Daoy (cell line): ENCODE data around the gene ATG7. TPM values are rescaled to one million over a fixed set of nuclear protein-coding genes. Genes with fewer than 3 reads are reported as not detected.
"Not testable (repeated sequence)": the region's sequence is repeated elsewhere in the genome, so short reads cannot be mapped to it uniquely, and the experiment has no call there.

Source experiments
- DNase-seq: peaks from one replicate; pipeline ENCODE4 v3.0.0-alpha.2; 2015; ENCODE audit warnings: low read depth
- total RNA-seq: library from RNA; depleted of rRNA; stranded (reverse); fragments of >200 nt; shearing (Covaris generic); gene quantifications from 2 replicates; pipeline ENCODE4 v1.2.3, GENCODE V29; 2014

ATG7 gene
- total RNA-seq, 1 experiment from 2014 or later, result 51.6 TPM

GRCh38 chr3:11424277-11424676 lies 152.1 kb downstream of the ATG7 start:
- no peak for DNase-seq

GRCh38 chr3:11430207-11430606 lies 158.0 kb downstream of the ATG7 start:
- no peak for DNase-seq

- DNase-seq, result no peak
Measured at GRCh38 chr3:11430624-11431023, 158.4 kb downstream of the ATG7 start.

- DNase-seq, result no peak
Measured at GRCh38 chr3:11431319-11431718, 159.1 kb downstream of the ATG7 start.

GRCh38 chr3:11434017-11434526 lies 161.9 kb downstream of the ATG7 start:
- no peak for DNase-seq

DNA sequence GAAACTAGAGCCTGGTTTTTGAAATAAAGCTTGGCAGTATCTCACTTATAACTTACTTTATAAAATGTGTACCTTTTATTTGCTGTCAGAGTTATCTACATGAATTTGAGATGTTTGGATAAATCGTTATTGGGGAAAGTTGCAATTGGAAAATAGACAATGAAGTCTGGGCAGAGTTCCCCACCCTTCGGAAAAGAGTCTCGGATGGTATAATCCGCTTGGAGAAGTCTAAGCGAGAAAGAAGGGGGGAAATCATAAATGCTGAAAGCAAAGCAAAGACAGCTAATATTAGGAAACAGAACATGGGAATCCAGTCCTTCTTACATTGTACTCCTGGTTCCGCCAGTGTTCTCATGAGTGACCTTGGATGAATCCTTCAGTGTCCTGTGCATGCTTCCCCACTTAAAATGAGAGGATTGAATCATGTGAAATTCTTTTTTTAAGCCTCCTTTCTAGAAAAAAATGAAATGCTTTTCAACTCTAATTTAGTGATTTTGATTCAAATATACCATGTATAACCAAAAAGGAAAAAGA lies 162.4 kb downstream of the ATG7 start:
- no peak for DNase-seq

DNA sequence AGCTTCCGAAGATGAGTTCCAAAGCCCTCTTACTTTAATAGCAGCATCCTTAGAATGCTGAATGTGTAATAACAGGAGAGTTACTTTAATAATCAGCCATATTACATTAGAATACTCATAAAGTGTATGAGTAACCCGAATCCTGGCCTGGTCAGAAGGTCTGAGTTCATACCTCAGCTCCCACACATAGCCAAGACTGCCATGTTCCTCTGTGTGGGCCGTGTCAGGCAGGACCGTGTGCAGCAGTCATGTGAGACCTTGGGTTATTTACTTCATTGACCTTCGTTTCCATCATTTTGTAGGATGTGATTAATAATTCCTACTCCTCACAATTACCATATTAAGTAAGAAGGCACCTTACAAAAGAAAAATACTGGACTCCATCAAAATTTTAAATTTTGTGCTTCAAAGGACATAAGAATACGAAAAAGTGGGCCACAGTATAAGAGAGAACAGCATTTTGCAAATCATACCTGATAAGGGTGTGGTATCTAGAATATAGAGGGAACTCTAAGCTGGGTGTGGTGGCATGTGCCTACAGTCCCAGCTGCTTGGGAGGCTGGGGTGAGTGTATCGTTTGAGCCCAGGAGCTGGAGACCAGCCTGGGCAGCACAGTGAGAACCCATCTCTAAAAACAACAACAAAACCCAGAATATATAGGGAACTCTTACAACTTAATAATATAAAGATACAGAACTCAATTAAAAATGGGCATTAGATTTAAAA lies 163.4 kb downstream of the ATG7 start:
- DNase-seq, result no peak

DNA sequence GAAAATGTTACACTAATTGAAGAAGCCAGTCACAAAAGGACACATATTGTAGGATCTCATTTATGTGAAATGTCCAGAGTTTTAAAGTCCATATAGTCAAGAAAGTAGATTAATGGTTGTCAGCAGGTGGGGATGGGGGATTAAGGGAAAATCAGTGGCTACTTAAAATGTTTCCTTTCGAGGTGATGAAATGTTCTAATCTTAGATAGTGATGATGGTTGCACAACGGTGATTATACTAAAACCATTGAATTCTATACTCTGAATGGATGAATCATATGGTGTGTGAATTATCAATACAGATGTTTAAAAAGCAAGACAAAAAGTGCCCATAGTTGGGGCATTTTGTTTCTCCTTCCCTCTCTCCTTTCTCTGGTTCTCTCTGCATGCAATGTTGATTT lies 164.6 kb downstream of the ATG7 start:
- DNase-seq, result no peak

- DNase-seq, result no peak
Measured at GRCh38 chr3:11437506-11437905, 165.3 kb downstream of the ATG7 start.

DNA sequence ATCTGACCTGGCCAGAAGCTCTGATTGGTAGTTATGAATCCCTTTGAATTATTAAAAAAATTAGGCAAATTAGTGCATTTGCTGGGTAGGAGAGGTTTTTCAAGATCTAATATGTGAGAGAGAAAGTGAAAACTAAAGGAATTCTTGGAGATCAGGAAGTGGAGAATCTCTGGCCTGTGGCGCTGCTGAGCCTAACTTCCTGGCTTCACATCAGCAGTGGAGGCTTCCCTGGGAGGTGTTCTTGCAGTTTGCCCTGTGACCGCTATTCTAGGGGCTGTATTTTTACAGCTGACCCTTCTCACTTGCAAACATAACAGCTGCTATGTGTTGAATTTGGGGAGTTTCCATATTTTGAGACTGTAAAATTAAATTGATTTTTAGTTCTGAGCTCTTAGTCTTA lies 166.4 kb downstream of the ATG7 start:
- peak; percentile 6 for DNase-seq

DNA sequence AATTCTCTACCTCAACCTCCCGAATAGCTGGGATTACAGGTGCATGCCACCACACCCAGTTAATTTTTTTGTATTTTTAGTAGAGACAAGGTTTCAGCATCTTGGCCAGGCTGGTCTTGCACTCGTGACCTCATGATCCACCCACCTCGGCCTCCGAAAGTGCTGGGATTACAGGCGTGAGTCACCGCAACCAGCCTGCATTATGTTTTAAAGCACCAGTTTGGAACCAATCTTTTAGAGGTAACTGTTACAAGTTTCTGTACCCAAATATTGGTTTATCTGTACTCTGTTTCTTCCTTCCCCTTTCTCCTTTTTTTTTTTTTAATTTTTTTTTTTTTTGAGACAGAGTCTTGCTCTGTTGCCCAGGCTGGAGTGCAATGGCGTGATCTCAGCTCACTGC lies 169.1 kb downstream of the ATG7 start:
- DNase-seq, result not testable (repeated sequence)

DNA sequence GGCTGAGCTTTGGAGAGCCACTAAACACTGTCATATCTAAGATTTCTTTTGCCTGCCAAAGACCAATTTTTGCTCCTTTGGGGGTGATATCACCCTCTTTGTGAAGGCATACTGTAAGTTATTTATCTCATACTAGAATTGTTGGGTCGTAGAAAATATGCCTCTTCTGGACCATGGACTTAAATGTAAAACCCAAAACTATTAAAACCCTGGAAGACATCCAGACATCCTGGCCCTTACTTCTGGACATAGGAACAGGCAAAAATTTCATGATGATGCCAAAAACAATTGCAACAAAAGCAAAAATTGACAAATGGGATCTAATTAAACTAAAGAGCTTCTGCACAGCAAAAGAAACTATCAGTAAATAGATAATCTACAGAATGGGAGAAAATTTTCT lies 172.2 kb downstream of the ATG7 start:
- no peak for DNase-seq

DNA sequence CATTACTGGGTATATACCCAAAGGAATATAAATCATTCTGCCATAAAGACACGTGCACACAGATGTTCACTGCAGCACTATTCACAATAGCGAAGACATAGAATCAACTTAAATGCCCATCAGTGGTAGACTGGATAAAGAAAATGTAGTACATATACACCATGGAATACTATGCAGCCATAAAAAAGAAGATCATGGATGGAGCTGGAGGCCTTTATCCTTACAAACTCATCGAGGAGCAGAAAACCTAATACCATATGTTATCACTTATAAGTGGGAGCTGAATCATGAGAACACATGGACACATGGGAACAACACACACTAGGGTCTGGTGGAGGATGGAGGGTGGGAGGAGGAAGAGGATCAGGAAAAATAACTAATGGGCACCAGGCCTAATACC lies 173.0 kb downstream of the ATG7 start:
- DNase-seq, result not testable (repeated sequence)

DNA sequence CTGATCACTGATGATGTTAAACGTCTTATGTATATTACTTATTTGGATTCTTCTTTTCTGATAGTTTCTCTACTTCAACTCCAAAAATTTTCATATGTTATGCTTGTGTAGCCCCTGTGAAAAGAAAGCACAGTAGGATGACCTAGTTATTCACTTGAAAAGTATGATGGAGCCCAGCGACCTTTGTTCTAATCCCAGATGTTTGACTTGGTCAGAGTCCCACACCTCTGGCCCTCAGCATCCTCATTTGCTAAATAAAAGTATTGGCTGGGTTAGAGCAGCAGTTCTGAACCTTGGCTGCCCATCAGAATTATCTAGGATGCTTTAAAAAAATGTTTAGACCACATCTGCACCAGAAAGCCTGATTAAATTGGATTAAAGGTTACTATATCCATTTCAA lies 173.7 kb downstream of the ATG7 start:
- DNase-seq, result no peak

GRCh38 chr3:11447584-11448200 lies 175.5 kb downstream of the ATG7 start:
- DNase-seq, result no peak

- DNase-seq, result no peak
Measured at GRCh38 chr3:11450015-11450414, 177.8 kb downstream of the ATG7 start.

DNA sequence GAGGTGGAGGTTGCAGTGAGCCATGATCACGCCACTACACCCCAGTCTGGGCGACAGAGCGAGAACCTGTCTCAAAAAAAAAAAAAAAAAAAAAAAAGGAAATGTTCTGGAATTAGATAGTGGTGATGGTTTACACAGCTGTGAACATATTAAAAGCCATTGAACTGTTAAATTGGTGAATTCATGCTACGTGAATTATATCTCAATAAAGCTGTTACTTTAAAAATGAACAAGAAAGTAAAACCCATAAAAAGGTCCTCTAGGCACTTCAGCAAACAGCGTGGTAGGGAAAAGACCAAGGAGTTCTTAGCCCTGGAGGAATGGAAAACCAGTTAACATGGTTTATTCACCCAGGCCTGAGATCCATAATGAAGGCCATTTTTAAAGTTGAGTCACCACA lies 180.1 kb downstream of the ATG7 start:
- no peak for DNase-seq

DNA sequence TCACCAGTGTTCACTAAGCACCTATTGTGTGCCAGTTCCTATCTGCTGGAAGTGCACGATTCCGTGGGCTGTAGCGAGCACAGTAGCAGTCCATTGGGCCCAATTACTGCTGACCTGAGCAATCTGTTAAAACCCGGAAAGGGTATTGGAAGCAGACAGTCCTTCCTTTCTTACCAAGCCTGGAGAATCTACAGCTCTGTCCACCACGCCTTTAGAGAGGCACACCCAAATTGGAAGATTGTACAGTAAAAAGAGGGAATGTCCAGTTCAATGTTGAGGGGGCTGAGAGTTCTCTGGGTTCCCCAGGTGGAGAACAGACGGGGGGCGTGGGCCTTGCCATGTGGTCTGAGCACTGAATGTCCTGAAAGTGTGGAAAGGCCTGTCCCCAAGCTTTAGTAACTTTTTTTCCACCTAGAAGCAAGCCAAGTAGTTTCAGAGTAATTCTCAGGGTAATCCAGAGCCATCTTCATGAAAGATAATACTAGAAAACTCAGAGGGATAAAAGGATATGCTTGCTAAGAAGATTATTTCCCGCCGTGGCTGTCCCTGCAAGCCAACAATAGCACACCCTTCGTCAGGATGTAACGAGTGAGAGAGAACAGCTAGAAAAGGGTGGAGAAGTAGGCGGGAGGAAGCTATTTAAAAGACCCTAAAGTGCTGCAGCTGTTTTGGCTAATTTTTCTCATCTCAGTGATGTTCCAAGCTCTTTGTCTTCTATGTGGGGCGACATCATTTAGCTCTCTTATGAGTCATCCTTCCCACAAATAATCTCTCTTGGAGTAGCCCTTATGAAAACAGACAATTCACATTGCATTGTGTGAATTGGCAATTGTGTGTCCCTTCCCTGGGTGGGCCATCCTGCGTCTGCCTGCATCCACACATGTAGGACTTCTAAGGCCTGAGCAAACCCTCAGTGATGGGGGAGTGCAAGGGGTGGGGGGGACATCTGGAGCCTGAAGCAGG lies 181.0 kb downstream of the ATG7 start:
- DNase-seq, result peak; percentile 54

GRCh38 chr3:11455956-11456355 lies 183.8 kb downstream of the ATG7 start:
- peak; percentile 38 for DNase-seq

GRCh38 chr3:11457135-11457534 lies 184.9 kb downstream of the ATG7 start:
- no peak for DNase-seq

DNA sequence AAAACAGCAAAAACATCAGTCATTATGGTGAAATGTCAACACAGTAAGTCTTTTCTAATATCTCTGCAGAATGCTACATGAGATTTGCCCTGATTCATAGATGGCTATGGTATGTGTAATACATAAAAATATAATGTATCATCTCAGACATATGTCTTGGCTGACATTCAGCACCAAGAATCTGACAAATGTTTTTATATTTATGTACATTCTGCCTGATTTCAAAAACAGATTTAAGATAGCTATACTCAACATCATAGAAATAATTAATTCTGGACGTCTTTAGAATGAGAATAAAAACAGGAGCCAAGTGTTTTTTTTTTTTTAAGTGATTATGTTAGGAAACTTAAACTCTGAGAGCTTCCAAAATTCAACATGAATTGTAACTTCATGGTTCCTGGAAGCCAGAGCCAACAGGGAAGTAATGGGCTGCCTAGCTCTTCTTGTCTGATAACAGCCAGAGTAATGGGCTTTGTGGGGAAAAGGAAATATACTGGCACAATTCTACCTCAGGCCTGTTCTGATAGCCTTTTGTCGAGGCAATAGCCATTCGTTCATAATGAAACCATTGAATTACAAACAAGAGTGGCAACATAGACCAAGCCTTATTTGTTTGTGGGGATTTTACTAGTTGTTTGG lies 187.1 kb downstream of the ATG7 start:
- DNase-seq, result no peak

- DNase-seq, result no peak
Measured at GRCh38 chr3:11461226-11461625, 189.0 kb downstream of the ATG7 start.
